ENCODE measurements around the gene ICA1L.

Gene ICA1L

GRCh38 chr2:202723746-202724145, 147.8 kb downstream of the ICA1L start:
- DNase-seq: no peak

All from CD4-positive, alpha-beta T cell treated with Interleukin-15 for 1 hour (primary cell).